ENCODE measurements around the gene ZBTB45. TPM values are rescaled to one million over a fixed set of nuclear protein-coding genes. Genes with fewer than 3 reads are reported as not detected.
A peak's percentile ranks its signal among the peaks of the same experiment; 100 is the strongest.

ZBTB45 gene
- polyA plus RNA-seq, 1 experiment: 9.5 TPM

DNA sequence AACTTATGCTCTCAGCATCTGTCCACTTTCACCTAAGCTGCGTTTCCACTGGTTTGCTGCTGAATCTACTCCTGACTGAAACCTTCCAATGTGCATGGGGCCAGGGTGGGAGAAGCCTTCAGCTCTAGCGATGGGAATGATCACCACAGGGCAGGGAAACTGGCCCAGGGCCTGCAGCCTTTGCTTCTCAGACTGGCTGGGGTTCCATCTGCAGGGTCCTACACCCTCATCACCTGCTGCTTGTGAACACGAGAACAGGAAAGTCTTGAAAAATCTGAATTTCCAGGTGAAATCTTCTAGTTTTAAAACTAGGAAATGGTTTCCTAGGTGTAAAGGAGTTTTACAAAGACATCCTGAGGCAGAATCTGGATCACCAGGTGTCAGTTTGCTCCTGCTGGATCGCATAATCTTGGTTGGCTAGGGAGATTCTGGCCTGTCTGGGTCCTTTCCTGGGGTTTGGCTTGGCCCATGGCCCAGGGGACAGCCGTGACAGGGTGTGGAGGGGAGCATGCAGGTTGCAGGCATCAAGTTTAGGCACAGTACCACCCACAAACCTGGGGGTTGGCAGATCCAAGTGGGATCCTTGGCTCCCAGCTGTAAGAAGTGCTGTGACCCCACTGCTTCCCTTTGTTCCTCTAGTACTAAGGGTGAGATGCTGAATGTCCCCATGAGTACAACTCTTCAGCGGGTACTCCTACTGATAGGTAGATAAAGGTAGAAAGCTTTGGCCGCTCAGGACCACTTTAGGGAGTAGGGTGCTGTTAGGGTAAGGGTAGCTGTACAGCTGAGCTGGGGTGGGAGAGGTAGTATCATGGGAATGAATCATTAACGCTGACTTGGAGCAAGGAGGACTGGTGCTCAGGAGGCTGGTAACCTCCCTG, 40.6 kb upstream of the ZBTB45 start:
- POLR2A ChIA-PET: interaction anchor here (1.0 kb wide), 2 partner anchors 12 to 15 kb away, joined by 3 to 8 read pairs; no protein-coding TSS in a partner anchor
- Histone ChIP-seq H3K4me3 (ENCODE audit: low read depth, low read length) (peak overlapping the region; percentile 84), H3K27me3 (ENCODE audit: control insufficient read depth, insufficient read depth, low read length) (no peaks in the 10 kb centered on the region), H3K36me3 (ENCODE audit: control insufficient read depth, insufficient read depth, low read length) (peaks cover 10% of the 10 kb centered on the region)
- DNase-seq (ENCODE audit: low read depth): no peak
- CTCF ChIA-PET: interaction anchor here (2.1 to 2.7 kb wide), 2 partner anchors 40 to 41 kb away, joined by 8 to 20 read pairs; partner anchors contain the start of gene ZBTB45
- TF ChIP-seq, protein P1, sequence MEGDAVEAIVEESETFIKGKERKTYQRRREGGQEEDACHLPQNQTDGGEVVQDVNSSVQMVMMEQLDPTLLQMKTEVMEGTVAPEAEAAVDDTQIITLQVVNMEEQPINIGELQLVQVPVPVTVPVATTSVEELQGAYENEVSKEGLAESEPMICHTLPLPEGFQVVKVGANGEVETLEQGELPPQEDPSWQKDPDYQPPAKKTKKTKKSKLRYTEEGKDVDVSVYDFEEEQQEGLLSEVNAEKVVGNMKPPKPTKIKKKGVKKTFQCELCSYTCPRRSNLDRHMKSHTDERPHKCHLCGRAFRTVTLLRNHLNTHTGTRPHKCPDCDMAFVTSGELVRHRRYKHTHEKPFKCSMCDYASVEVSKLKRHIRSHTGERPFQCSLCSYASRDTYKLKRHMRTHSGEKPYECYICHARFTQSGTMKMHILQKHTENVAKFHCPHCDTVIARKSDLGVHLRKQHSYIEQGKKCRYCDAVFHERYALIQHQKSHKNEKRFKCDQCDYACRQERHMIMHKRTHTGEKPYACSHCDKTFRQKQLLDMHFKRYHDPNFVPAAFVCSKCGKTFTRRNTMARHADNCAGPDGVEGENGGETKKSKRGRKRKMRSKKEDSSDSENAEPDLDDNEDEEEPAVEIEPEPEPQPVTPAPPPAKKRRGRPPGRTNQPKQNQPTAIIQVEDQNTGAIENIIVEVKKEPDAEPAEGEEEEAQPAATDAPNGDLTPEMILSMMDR (IDR thresholded peaks at IDR 0.05; ENCODE audit: insufficient read depth, low read depth, low read length): no peak

DNA sequence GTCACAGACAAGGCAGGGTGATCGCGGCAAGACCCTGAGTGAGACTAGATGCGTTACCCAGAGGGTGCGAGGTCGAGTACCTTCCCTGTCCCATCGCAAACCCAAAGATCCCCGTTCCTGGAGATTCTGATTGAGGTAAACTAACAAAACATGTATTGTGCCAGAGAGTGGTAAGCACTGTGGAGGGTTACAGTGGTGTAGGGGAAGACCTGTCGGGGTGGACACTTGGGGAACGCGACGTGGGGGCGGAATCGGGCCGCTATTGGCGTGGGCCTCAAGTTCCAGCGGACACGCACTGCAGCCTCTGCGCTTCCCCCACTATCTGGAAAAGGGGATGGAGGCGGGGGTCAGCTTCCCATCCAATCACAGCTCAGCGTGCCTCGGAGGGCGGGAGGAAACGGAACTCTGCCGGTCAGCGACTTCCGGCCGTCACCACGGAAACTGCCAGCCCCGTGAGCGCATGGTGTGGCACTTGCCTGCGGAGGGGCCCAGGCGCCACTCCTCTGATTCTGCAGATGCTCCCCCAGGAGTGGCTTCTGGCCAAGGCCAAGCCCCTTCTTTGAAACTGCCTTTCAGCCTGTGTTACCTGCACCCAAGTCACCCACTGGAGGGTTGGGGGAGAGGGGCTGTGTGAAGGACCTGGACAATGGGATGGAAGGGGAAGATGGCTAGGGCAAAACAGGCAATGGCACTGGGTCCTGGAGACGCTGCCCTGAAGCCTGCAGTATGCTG, 39.8 kb upstream of the ZBTB45 start:
- DNase-seq (ENCODE audit: low read depth): peak; percentile 64
- TF ChIP-seq, protein P1 (IDR thresholded peaks at IDR 0.05; ENCODE audit: insufficient read depth, low read depth, low read length): no peak
- ChIA-PET CTCF (interaction anchor here (2.1 kb wide), 1 partner anchor 39 kb away, joined by 8 read pairs; the partner anchor contains the start of gene ZBTB45), POLR2A (interaction anchor here (0.6 to 1.0 kb wide), 4 partner anchors 13 to 233 kb away, joined by 3 to 8 read pairs (median 5); partner anchors contain the start of genes ZBTB45 and ZSCAN22)
- H3K36me3 ChIP-seq (ENCODE audit: control insufficient read depth, insufficient read depth, low read length): peaks cover 10% of the 10 kb centered on the region
- H3K4me3 ChIP-seq (ENCODE audit: low read depth, low read length): peak overlapping the region; percentile 84
- H3K27me3 ChIP-seq (ENCODE audit: control insufficient read depth, insufficient read depth, low read length): no peaks in the 10 kb centered on the region

DNA sequence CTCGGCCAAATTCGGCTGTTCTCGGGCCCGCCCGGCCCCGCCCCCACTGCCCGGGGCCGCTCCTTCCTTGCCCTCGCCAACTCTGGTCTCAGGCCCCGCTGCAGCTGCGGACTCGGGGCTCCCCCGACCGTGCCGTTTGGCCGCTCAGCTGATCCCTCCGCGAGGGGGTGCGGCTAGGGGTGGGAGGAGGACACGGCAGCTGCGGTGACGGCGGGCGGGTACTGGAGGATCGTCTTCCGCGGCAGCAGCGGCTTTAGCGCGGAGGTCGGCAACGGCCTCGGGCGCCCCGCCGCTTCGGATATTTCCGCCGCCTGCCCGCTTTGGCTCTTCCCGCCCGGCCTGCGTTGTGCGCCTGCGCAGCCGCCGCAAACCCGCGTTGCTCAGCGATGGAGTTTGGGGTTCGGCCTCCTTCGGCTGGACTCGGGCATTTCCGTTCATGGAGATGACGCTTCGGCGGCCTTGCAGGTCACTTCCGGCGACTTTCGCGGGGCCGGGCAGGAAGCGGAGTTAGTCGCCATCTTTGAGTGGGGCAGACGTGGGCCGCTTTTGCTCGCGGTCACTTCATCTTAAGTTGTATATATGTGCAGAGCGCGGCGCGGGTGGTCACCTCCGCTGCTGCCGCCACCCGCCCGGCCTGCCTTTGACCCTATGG, 39.1 kb upstream of the ZBTB45 start:
- DNase-seq (ENCODE audit: low read depth): peak; percentile 93
- H3K4me3 ChIP-seq (ENCODE audit: low read depth, low read length): peak overlapping the region; percentile 84
- H3K36me3 ChIP-seq (ENCODE audit: control insufficient read depth, insufficient read depth, low read length): peaks cover 10% of the 10 kb centered on the region
- no peaks in the 10 kb centered on the region for H3K27me3 ChIP-seq (ENCODE audit: control insufficient read depth, insufficient read depth, low read length)
- ChIA-PET CTCF (interaction anchor here (2.1 kb wide), 1 partner anchor 39 kb away, joined by 8 read pairs; the partner anchor contains the start of gene ZBTB45), POLR2A (interaction anchor here (0.6 to 1.0 kb wide), 4 partner anchors 14 to 232 kb away, joined by 3 to 8 read pairs (median 5); partner anchors contain the start of genes ZBTB45 and ZSCAN22)
- TF ChIP-seq, protein P1 (IDR thresholded peaks at IDR 0.05; ENCODE audit: insufficient read depth, low read depth, low read length): no peak

DNA sequence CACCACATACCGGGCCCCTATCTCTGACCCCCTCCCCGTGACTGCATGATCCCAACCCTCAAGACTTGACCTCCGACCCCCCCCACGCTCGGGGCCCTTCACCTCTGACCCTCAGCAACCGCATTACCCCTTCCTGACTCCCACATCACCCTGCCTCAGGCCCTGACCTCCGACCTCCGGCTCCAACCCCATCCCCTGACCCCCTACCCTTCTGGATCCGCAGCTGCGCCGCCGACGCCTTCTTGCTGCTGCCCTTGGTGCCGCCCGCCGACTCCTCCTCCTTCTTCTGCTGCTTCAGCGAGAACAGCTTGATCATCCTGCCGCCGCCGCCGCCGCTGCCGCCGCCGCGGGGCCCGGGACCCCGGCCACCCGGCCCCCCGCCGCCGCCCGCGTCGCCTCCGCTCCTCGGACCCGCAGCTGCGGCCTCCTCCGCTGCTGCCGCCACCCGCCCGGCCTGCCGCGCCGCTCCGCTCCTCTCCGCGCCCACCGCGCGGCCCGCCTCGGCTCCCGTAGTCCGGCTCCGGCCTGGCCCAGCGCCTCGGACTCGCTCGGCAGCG, 38.5 kb upstream of the ZBTB45 start, which contains the start of gene UBE2M:
TSS of gene UBE2M (minus strand) at position 546 of the 557 bp plus-strand sequence. CDS start at position 316, 230 bp downstream.
- ChIA-PET CTCF (interaction anchor here (1.4 to 2.1 kb wide), 2 partner anchors 38 to 40 kb away, joined by 4 to 8 read pairs; partner anchors contain the start of gene ZBTB45), POLR2A (no interaction called here)
- DNase-seq (ENCODE audit: low read depth): no peak

More for the DNA sequence above, 38.5 kb upstream of the ZBTB45 start, which contains the start of gene UBE2M:
- H3K36me3 ChIP-seq (ENCODE audit: control insufficient read depth, insufficient read depth, low read length): peaks cover 10% of the 10 kb centered on the region
- H3K4me3 ChIP-seq (ENCODE audit: low read depth, low read length): peak within 1 kb of the TSS; percentile 84
- TF ChIP-seq, protein P1 (IDR thresholded peaks at IDR 0.05; ENCODE audit: insufficient read depth, low read depth, low read length): no peak
- H3K27me3 ChIP-seq (ENCODE audit: control insufficient read depth, insufficient read depth, low read length): no peaks in the 10 kb centered on the region

Measured in BJ (cell line).